Stomach smooth muscle (tissue), 2 donors: ENCODE results near the gene PTPRN2.
"Not testable (repeated sequence)": the region's sequence is repeated elsewhere in the genome, so short reads cannot be mapped to it uniquely, and the experiment has no call there.

Experiments
- H3K27ac ChIP-seq: one replicate; pipeline ENCODE4 v1.7.0; 2013; ENCODE audit warnings: mild to moderate bottlenecking, low read length, inconsistent platforms
- H3K27me3 ChIP-seq, 2 donors: one replicate each; pipeline ENCODE4 v1.7.0; 2013; ENCODE audit warnings: low read length in 2 of 2; ENCODE audit not compliant: insufficient read depth in 2 of 2, control insufficient read depth in 1 of 2
- H3K36me3 ChIP-seq, 2 donors: one replicate each; pipeline ENCODE4 v1.7.0; 2013; ENCODE audit warnings: low read length in 2 of 2; ENCODE audit not compliant: control insufficient read depth in 2 of 2, insufficient read depth in 2 of 2
- H3K4me1 ChIP-seq: one replicate; pipeline ENCODE4 v1.7.0; 2013; ENCODE audit warnings: low read length; ENCODE audit not compliant: control insufficient read depth, insufficient read depth
- H3K4me3 ChIP-seq, 2 donors: one replicate each; pipeline ENCODE4 v1.7.0; 2013; ENCODE audit warnings: low read length in 2 of 2
- H3K9ac ChIP-seq, 2 donors: one replicate each; pipeline ENCODE4 v1.7.0; 2013; ENCODE audit warnings: low read length in 2 of 2, mild to moderate bottlenecking in 1 of 2
- H3K9me3 ChIP-seq, 2 donors: one replicate each; pipeline ENCODE4 v1.7.0; 2013; ENCODE audit warnings: low read length in 2 of 2; ENCODE audit not compliant: control insufficient read depth in 2 of 2
- donor health status: healthy.
- donor health status: Pancreatic carcinoma.

The PTPRN2 gene

GRCh38 chr7:157900011-157900410 lies 687.6 kb downstream of the PTPRN2 start:
- Histone ChIP-seq H3K4me1 (no peaks in the 10 kb centered on the region), H3K9me3 (peaks cover 0 to 4% of the 10 kb centered on the region in 2 donors), H3K27ac (no peak overlapping the region), H3K4me3 (no peak overlapping the region), H3K9ac (no peak overlapping the region), H3K27me3 (peaks cover 0 to 3% of the 10 kb centered on the region in 2 donors), H3K36me3 (no peaks in the 10 kb centered on the region)

GRCh38 chr7:157898802-157899505 lies 688.7 kb downstream of the PTPRN2 start:
- Histone ChIP-seq H3K36me3 (no peaks in the 10 kb centered on the region), H3K4me3 (no peak overlapping the region), H3K9me3 (peaks cover 0 to 4% of the 10 kb centered on the region in 2 donors), H3K27ac (no peak overlapping the region), H3K9ac (no peak overlapping the region), H3K27me3 (peaks cover 0 to 3% of the 10 kb centered on the region in 2 donors), H3K4me1 (no peaks in the 10 kb centered on the region)

GRCh38 chr7:157898261-157898660 lies 689.4 kb downstream of the PTPRN2 start:
- Histone ChIP-seq H3K4me1 (no peaks in the 10 kb centered on the region), H3K9me3 (peaks cover 0 to 4% of the 10 kb centered on the region in 2 donors), H3K9ac (no peak overlapping the region), H3K36me3 (no peaks in the 10 kb centered on the region), H3K4me3 (no peak overlapping the region), H3K27me3 (peaks cover 0 to 3% of the 10 kb centered on the region in 2 donors), H3K27ac (no peak overlapping the region)

- Histone ChIP-seq H3K27me3 (peaks cover 2 to 3% of the 10 kb centered on the region in 2 donors), H3K36me3 (no peaks in the 10 kb centered on the region), H3K9me3 (no peaks in the 10 kb centered on the region), H3K9ac (no peak overlapping the region), H3K4me3 (no peak overlapping the region), H3K4me1 (no peaks in the 10 kb centered on the region), H3K27ac (no peak overlapping the region)
These were observed 689.9 kb downstream of the PTPRN2 start for GRCh38 chr7:157897681-157898080.

- no peak overlapping the region for H3K27ac ChIP-seq
- no peak overlapping the region for H3K4me3 ChIP-seq
- no peaks in the 10 kb centered on the region for H3K9me3 ChIP-seq
- peaks cover 2 to 3% of the 10 kb centered on the region in 2 donors for H3K27me3 ChIP-seq
- no peak overlapping the region for H3K9ac ChIP-seq
- H3K4me1 ChIP-seq: no peaks in the 10 kb centered on the region
- H3K36me3 ChIP-seq: no peaks in the 10 kb centered on the region
These were observed 690.7 kb downstream of the PTPRN2 start for GRCh38 chr7:157896774-157897555.

GRCh38 chr7:157896376-157896675 lies 691.3 kb downstream of the PTPRN2 start:
- not testable (repeated sequence) for H3K4me3 ChIP-seq, H3K27me3 ChIP-seq, H3K27ac ChIP-seq, H3K9ac ChIP-seq, H3K4me1 ChIP-seq, H3K36me3 ChIP-seq, H3K9me3 ChIP-seq

GRCh38 chr7:157895520-157896375 lies 691.9 kb downstream of the PTPRN2 start:
- H3K27ac ChIP-seq: no peak overlapping the region
- no peak overlapping the region for H3K9ac ChIP-seq
- H3K9me3 ChIP-seq: no peaks in the 10 kb centered on the region
- no peaks in the 10 kb centered on the region for H3K36me3 ChIP-seq
- no peak overlapping the region for H3K4me3 ChIP-seq
- H3K4me1 ChIP-seq: no peaks in the 10 kb centered on the region
- H3K27me3 ChIP-seq: peaks cover 3 to 4% of the 10 kb centered on the region in 2 donors

GRCh38 chr7:157895098-157895497 lies 692.5 kb downstream of the PTPRN2 start:
- H3K9me3 ChIP-seq, H3K4me3 ChIP-seq, H3K27me3 ChIP-seq, H3K4me1 ChIP-seq, H3K27ac ChIP-seq, H3K9ac ChIP-seq, H3K36me3 ChIP-seq: not testable (repeated sequence)

GRCh38 chr7:157893535-157894044 lies 694.0 kb downstream of the PTPRN2 start:
- Histone ChIP-seq H3K36me3 (no peaks in the 10 kb centered on the region), H3K4me3 (no peak overlapping the region), H3K4me1 (no peaks in the 10 kb centered on the region), H3K9ac (no peak overlapping the region), H3K27me3 (peaks cover 0 to 4% of the 10 kb centered on the region in 2 donors), H3K9me3 (no peaks in the 10 kb centered on the region), H3K27ac (no peak overlapping the region)

GRCh38 chr7:157892751-157893523 lies 694.7 kb downstream of the PTPRN2 start:
- no peak overlapping the region for H3K27ac ChIP-seq
- H3K9ac ChIP-seq: no peak overlapping the region
- no peaks in the 10 kb centered on the region for H3K4me1 ChIP-seq
- no peaks in the 10 kb centered on the region for H3K36me3 ChIP-seq
- H3K27me3 ChIP-seq: peaks cover 0 to 4% of the 10 kb centered on the region in 2 donors
- H3K4me3 ChIP-seq: no peak overlapping the region
- H3K9me3 ChIP-seq: no peaks in the 10 kb centered on the region
